GM21576 (cell line): ENCODE measurements around the gene HABP4.

Experiments
- ATAC-seq: cut with Tn5 transposase; IDR thresholded peaks from one replicate; pipeline ENCODE4 v1.9.1; 2021; ENCODE audit warnings: mild to moderate bottlenecking, moderate library complexity; ENCODE audit not compliant: unreplicated experiment

The HABP4 gene

DNA sequence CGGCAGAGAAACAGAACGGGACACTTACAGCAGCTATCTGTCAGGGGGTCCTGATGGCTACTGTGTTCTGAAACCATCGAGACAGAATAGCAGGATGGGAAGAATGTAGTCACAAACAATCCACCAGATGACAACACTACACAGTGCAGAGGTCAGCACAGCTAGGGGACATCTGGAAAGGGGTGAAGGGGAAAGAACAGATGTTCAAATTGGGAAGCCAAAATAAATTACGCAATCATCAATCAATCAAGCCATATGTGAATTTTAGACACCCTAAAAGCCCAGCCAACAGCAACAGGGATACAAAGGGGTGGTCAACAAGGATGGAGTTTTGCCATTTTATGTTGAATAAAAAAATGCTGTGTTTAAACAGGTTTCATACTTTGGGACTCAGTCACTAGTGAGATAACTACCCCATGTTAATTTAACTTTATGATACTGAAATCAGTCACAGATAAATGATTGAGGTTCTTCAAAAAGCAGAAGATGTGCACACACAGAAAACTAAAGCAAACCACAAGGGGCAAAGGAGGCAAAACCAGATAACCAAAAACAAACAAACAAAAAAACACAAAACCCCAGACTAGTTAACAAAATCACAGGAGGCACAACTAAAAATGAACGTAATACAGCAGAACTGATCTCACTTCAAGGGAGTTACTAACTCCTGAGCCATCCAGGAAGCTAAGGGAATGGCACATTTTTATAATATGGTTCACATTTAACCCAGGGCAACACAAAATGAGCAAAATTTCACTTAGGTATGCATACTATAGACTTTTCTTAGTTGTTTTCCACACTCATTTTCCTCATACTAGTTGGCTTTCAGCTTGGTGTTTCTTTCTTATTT is 65.9 kb downstream of the HABP4 start:
- no peak for ATAC-seq

- no peak for ATAC-seq
Measured at GRCh38 chr9:96519095-96519494, 69.1 kb downstream of the HABP4 start.

GRCh38 chr9:96519787-96520186 is 69.8 kb downstream of the HABP4 start:
- no peak for ATAC-seq

- no peak for ATAC-seq
Measured at GRCh38 chr9:96522366-96522765, 72.4 kb downstream of the HABP4 start.

DNA sequence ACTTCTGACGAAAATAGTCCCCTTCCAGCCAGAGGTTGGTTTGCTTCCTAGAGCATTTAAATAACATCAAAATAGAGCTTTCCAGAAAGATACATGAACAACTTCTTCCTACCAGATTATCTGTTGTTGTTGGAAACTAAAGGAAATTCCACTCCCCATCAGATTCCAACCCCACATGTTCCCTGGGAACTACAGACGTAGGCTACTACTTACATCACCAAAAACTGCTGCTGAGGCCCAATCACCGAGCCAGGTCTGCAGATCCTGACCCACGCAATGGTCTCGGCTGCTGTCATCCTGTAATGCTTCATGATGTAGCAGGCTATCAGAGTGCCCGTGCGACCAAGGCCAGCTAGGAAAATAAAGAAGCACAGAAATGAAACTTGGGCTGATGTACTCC is 73.4 kb downstream of the HABP4 start:
- ATAC-seq = no peak

DNA sequence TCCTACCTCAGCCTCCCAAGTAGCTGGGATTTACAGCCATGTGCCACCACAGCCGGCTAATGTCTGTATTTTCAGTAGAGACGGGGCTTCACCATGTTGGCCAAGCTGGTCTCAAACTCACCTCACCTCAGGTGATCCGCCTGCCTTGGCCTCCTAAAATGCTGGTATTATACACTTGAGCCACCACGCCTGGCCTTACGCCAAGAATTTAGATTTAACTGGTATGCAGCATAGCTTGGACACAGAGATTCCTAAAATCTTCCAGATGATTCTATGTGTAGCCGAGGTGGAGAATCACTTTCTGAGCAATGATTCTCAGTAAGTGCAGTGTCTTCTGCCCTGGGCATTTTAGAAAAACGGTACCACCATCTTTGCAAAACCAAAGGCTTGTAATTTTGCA is 74.1 kb downstream of the HABP4 start:
- ATAC-seq = no peak

DNA sequence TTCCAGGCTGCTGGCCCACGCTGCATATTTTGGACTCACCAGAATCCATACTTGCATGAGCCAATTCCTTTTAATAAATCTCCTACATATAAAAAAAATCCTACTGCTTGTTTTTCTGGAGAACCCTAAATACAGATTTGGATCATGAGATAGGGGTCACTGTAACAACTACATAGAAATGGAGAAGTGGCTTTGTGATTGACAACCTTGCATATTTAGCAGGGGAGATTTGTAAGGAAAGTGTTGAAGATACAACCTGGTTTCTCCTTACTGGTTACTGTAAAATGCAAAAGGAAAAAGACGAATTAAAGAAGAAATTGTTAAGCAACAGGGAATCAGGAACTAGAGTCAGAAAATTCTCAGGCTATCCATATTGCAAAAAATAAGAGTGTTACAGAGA is 74.8 kb downstream of the HABP4 start:
- no peak for ATAC-seq

DNA sequence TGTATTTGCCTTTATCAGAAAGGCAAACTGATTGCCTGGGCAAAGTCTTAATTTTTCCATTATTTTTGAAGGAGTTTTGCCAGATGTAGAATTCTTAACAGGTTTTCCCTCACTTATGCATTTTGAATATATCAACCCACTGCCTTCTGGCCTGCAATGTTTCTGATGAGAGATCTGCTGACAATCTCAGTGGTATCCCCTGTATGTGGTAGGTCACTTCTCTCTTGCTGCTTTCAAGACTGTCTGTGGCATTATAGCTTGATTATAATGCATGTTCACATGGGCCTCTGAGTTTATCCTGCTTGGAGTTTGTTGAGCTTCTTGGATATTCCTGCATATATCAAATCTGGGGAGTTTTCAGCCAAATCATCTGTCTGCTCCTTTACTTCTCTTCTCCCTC is 82.2 kb downstream of the HABP4 start:
- ATAC-seq = no peak

- ATAC-seq = no peak
Measured at GRCh38 chr9:96540106-96540505, 90.1 kb downstream of the HABP4 start.
